Lower leg skin (tissue), 4 donors: ENCODE data around the gene HAO1. TPM values are rescaled to one million over a fixed set of nuclear protein-coding genes. Genes with fewer than 3 reads are reported as not detected.

ENCODE experiments used
- DNase-seq, 2 donors: peaks; one replicate each; pipeline ENCODE4 v3.0.0-alpha.2; 2019; ENCODE audit warnings: low spot score in 2 of 2
- H3K4me3 ChIP-seq: fragments of 200-600 bp; sonication (generic); 2 replicates; pipeline ENCODE4 v1.5.1; 2017; ENCODE audit warnings: mild to moderate bottlenecking, low read depth; ENCODE audit not compliant: poor library complexity, severe bottlenecking
- CTCF ChIP-seq, 3 donors: fragments of 450-650 bp; IDR thresholded peaks; one replicate each; pipeline ENCODE4 v1.5.1; 2016; ENCODE audit warnings: antibody characterized with exemption in 3 of 3, mild to moderate bottlenecking in 3 of 3, moderate library complexity in 2 of 3
- POLR2A ChIP-seq, 2 donors: fragments of 450-650 bp; IDR thresholded peaks; one replicate each; pipeline ENCODE4 v1.6.1; 2016 to 2017; ENCODE audit warnings: antibody characterized with exemption in 2 of 2, mild to moderate bottlenecking in 1 of 2, moderate library complexity in 1 of 2
- whole genome bisulfite sequencing, 2 donors: methylation state at CpG; one replicate each; pipeline ENCODE4 v1.1.5; 2018; 5-methylcytosine and 5-hydroxymethylcytosine counted together
- intact Hi-C: fragments of 100-400 bp; cut with DNase I; formaldehyde crosslinking; loops from one replicate; pipeline ENCODE4 v1.15.0; 2023; ENCODE audit warnings: low total_unique reads
- total RNA-seq, 4 donors: library from RNA; depleted of rRNA; stranded (reverse); fragments of >200 nt; gene quantifications; one replicate each; pipeline ENCODE4 v1.1.0, GENCODE V29; 2016

Gene HAO1
- not detected for total RNA-seq

GRCh38 chr20:7940341-7940740 is at the start of gene HAO1:
Gene HAO1 (minus strand): TSS chr20:7940458. CDS start chr20:7940422, 36 bp downstream.
- H3K4me3 ChIP-seq, result no peak within 1 kb of the TSS
- WGBS, 2 donors, result 86 to 92% methylated on average over 3 of the region's 3 CpGs
- TF ChIP-seq CTCF (IDR thresholded peaks at IDR 0.05) (no peak), POLR2A (IDR thresholded peaks at IDR 0.05) (no peak)
- intact Hi-C loops, result no loop called here
- DNase-seq, result no peak

- WGBS, 2 donors, result 57 to 65% methylated on average over 1 of the region's 1 CpG
- TF ChIP-seq CTCF (IDR thresholded peaks at IDR 0.05) (no peak), POLR2A (IDR thresholded peaks at IDR 0.05) (no peak)
- DNase-seq, result no peak
- intact Hi-C loops, result no loop called here
- no peak overlapping the region for H3K4me3 ChIP-seq
These were observed 49.1 kb upstream of the HAO1 start for GRCh38 chr20:7989379-7989778.

- H3K4me3 ChIP-seq, result no peak overlapping the region
These were observed 45.7 kb upstream of the HAO1 start for GRCh38 chr20:7985916-7986315.

GRCh38 chr20:7984192-7984591 is 43.9 kb upstream of the HAO1 start:
- TF ChIP-seq POLR2A (IDR thresholded peaks at IDR 0.05) (no peak), CTCF (IDR thresholded peaks at IDR 0.05) (no peak)
- 87 to 94% methylated on average over 2 of the region's 2 CpGs for WGBS, 2 donors
- intact Hi-C loops, result no loop called here
- H3K4me3 ChIP-seq, result no peak overlapping the region
- no peak for DNase-seq

More at GRCh38 chr20:7985916-7986315, 45.7 kb upstream of the HAO1 start:
- DNase-seq, result no peak
- intact Hi-C loops, result no loop called here
- WGBS, 2 donors, result 96 to 98% methylated on average over 4 of the region's 4 CpGs
- no peak for TF ChIP-seq CTCF (IDR thresholded peaks at IDR 0.05)
- TF ChIP-seq POLR2A (IDR thresholded peaks at IDR 0.05), result no peak

GRCh38 chr20:7981374-7981773 is 41.1 kb upstream of the HAO1 start:
- intact Hi-C loops, result no loop called here
- no peak overlapping the region for H3K4me3 ChIP-seq
- DNase-seq, result no peak
- no peak for TF ChIP-seq POLR2A (IDR thresholded peaks at IDR 0.05)
- no peak for TF ChIP-seq CTCF (IDR thresholded peaks at IDR 0.05)

- no peak for TF ChIP-seq CTCF (IDR thresholded peaks at IDR 0.05)
- TF ChIP-seq POLR2A (IDR thresholded peaks at IDR 0.05), result no peak
- DNase-seq, result no peak
- intact Hi-C loops, result no loop called here
- H3K4me3 ChIP-seq, result no peak overlapping the region
- WGBS, 2 donors, result 69% methylated on average over 10 of the region's 10 CpGs
These were observed 40.2 kb upstream of the HAO1 start for GRCh38 chr20:7980332-7981046.
